A549 (cell line): ENCODE measurements around the gene GAS1. TPM values are rescaled to one million over a fixed set of nuclear protein-coding genes. Genes with fewer than 3 reads are reported as not detected.

ENCODE experiments used
- ATAC-seq, 2 experiments: fragments of 200-7000 bp in 1 of 2; fragments of >200 bp in 1 of 2; cut with Nextera tagmentation in 1 of 2; cut with Tn5 transposase in 1 of 2; 3 replicates each; pipeline versions ENCODE4 v1.8.0 to v1.9.1; 2018 to 2020; ENCODE audit warnings: mild to moderate bottlenecking in 1 of 2, moderate library complexity in 1 of 2
- CTCF ChIA-PET: fragments of 300-600 bp; sonication (Branson Sonifier 250); formaldehyde crosslinking; extraction: SDS; loops from one replicate; lab custom pipeline; 2021; ENCODE audit warnings: antibody characterized with exemption, inconsistent platforms; lab: Yijun Ruan, JAX
- POLR2A ChIA-PET: fragments of 350-600 bp; formaldehyde crosslinking; extraction: SDS; loops from one replicate; lab custom pipeline; 2021; ENCODE audit warnings: antibody characterized with exemption, inconsistent platforms; lab: Yijun Ruan, JAX
- DNase-seq, 2 experiments: peaks; one replicate each; pipeline versions ENCODE4 v3.0.0 to v3.0.0-alpha.2; 2011 to 2016; ENCODE audit warnings: low read depth in 1 of 2, low spot score in 1 of 2
- FAIRE-seq: peaks from 2 replicates; lab custom pipeline; 2011; peaks lifted over from hg19 to GRCh38; lab: Jason Lieb, UNC
- H3K27ac ChIP-seq, 2 experiments: fragments of >200 bp; sonication (Bioruptor Twin); formaldehyde crosslinking; 3 replicates each; pipeline ENCODE4 v1.5.1; 2016 to 2017
- H3K4me1 ChIP-seq: fragments of >200 bp; sonication (Bioruptor Twin); formaldehyde crosslinking; 3 replicates; pipeline ENCODE4 v1.6.1; 2016
- H3K4me2 ChIP-seq: fragments of >200 bp; sonication (Bioruptor Twin); formaldehyde crosslinking; 3 replicates; pipeline ENCODE4 v1.6.1; 2016
- H3K4me3 ChIP-seq: fragments of >200 bp; sonication (Bioruptor Twin); formaldehyde crosslinking; 3 replicates; pipeline ENCODE4 v1.5.1; 2016
- H3K9me3 ChIP-seq: fragments of >200 bp; sonication (Bioruptor Twin); formaldehyde crosslinking; 3 replicates; pipeline ENCODE4 v1.6.1; 2016
- CHD4 ChIP-seq: fragments of 200-600 bp; sonication (generic); IDR thresholded peaks from 2 replicates; pipeline ENCODE4 v1.6.1; 2016; ENCODE audit warnings: antibody characterized with exemption, mild to moderate bottlenecking, borderline replicate concordance
- CTCF ChIP-seq: fragments of >200 bp; sonication (Bioruptor Twin); formaldehyde crosslinking; IDR thresholded peaks from 3 replicates; pipeline ENCODE4 v1.5.1; 2016
- EHMT2 ChIP-seq: fragments of 200-600 bp; sonication (generic); IDR thresholded peaks from 2 replicates; pipeline ENCODE4 v1.6.1; 2016; ENCODE audit warnings: antibody characterized with exemption, low read depth, mild to moderate bottlenecking, moderate library complexity
- FOSB ChIP-seq: fragments of 250-450 bp; sonication (Bioruptor Pico); IDR thresholded peaks from 2 replicates; pipeline ENCODE4 v1.5.0; 2020; ENCODE audit warnings: mild to moderate bottlenecking, moderate library complexity
- FOSL2 ChIP-seq, 2 experiments: fragments of 450-650 bp in 1 of 2; fragments of >200 bp in 1 of 2; sonication (Bioruptor Twin) in 1 of 2; formaldehyde crosslinking; IDR thresholded peaks; 2 replicates each; pipeline versions ENCODE4 v1.5.0 to v1.6.1; 2016 to 2020; ENCODE audit warnings: mild to moderate bottlenecking in 1 of 2, moderate library complexity in 1 of 2
- GATA3 ChIP-seq: IDR thresholded peaks from 2 replicates; pipeline ENCODE4 v1.6.1; 2012; ENCODE audit warnings: borderline replicate concordance
- HDAC2 ChIP-seq: fragments of 200-600 bp; sonication (generic); IDR thresholded peaks from 2 replicates; pipeline ENCODE4 v1.6.1; 2016
- HES2 ChIP-seq: fragments of >200 bp; sonication (Bioruptor Twin); formaldehyde crosslinking; IDR thresholded peaks from 2 replicates; pipeline ENCODE4 v1.6.1; 2016
- HMGXB4 ChIP-seq: fragments of 250-450 bp; sonication (Bioruptor Pico); IDR thresholded peaks from 2 replicates; pipeline ENCODE4 v1.5.0; 2021; ENCODE audit warnings: mild to moderate bottlenecking, moderate library complexity, borderline replicate concordance
- HOXB13 ChIP-seq: fragments of 250-450 bp; sonication (Bioruptor Pico); IDR thresholded peaks from 2 replicates; pipeline ENCODE4 v1.5.0; 2020; ENCODE audit warnings: low read depth, mild to moderate bottlenecking, moderate library complexity
- KDM1A ChIP-seq: fragments of 200-600 bp; sonication (generic); IDR thresholded peaks from 2 replicates; pipeline ENCODE4 v1.6.1; 2016; ENCODE audit warnings: low read depth, mild to moderate bottlenecking
- MAX ChIP-seq: IDR thresholded peaks from 2 replicates; pipeline ENCODE4 v1.6.1; 2012
- PHF8 ChIP-seq: fragments of 200-600 bp; sonication (generic); IDR thresholded peaks from 2 replicates; pipeline ENCODE4 v1.6.1; 2016; ENCODE audit warnings: low read depth, mild to moderate bottlenecking, antibody characterized with exemption, moderate library complexity, borderline replicate concordance
- POLR2A ChIP-seq: IDR thresholded peaks from 2 replicates; pipeline ENCODE4 v1.6.1; 2012; ENCODE audit warnings: mild to moderate bottlenecking, low read length
- SMC3 ChIP-seq: fragments of >200 bp; sonication (Bioruptor Twin); formaldehyde crosslinking; IDR thresholded peaks from 3 replicates; pipeline ENCODE4 v1.6.1; 2018; ENCODE audit warnings: inconsistent platforms
- ZSCAN20 ChIP-seq: fragments of 250-450 bp; sonication (Bioruptor Pico); IDR thresholded peaks from 2 replicates; pipeline ENCODE4 v1.8.0; 2022; ENCODE audit warnings: mild to moderate bottlenecking, moderate library complexity
- WGBS: methylation state at CpG from one replicate; pipeline ENCODE4 v1.1.6; 2017; ENCODE audit errors: missing lambda C conversion rate; 5-methylcytosine and 5-hydroxymethylcytosine counted together
- polyA plus RNA-seq, 4 experiments: library from polyadenylated mRNA; depleted of rRNA in 3 of 4; stranded (reverse); fragments of >200 nt; fragmentation: RNase III in 1 of 4; extraction: RNeasy Plus Mini Kit Qiagen cat#74134 plus additional on column Dnase treatment in 1 of 4; gene quantifications; 2 replicates in 3 of 4; 3 replicates in 1 of 4; pipeline ENCODE4 v1.2.3, GENCODE V29; 2011 to 2017
- TF ChIP-seq, protein P1 (sequence below): fragments of 200-600 bp; sonication (generic); IDR thresholded peaks from 2 replicates; pipeline ENCODE4 v1.6.1; 2016; ENCODE audit warnings: antibody characterized with exemption, mild to moderate bottlenecking, moderate library complexity

The GAS1 gene
- polyA plus RNA-seq, 2 of the 4 experiments (the other 2 are of a cell fraction) = 0.03 TPM; not detected in 1

- Histone ChIP-seq H3K4me3 (no peak overlapping the region), H3K4me1 (peaks cover 3% of the 10 kb centered on the region; the same call in 1 of the 3 replicates), H3K9me3 (0 out of 3 replicates have a peak, but pooled peaks cover 2% of the 10 kb centered on the region), H3K27ac (no peak overlapping the region), H3K4me2 (no peak overlapping the region)
- POLR2A ChIA-PET = no interaction called here
- no peak for ATAC-seq
- CTCF ChIA-PET = no interaction called here
- FAIRE-seq = no peak
- TF ChIP-seq PHF8 (no peak), ZSCAN20 (no peak), HDAC2 (no peak), GATA3 (no peak), POLR2A (no peak)
- WGBS = 0% methylated on average over 6 of the region's 6 CpGs
- DNase-seq = no peak
Measured at GRCh38 chr9:86940774-86941173, 6.5 kb downstream of the GAS1 start.

GRCh38 chr9:86939891-86940290, 7.4 kb downstream of the GAS1 start:
- 0% methylated on average over 1 of the region's 1 CpG for WGBS
- no peak overlapping the region for H3K4me3 ChIP-seq
- 0 out of 3 replicates have a peak, but pooled peaks cover 2% of the 10 kb centered on the region for H3K9me3 ChIP-seq
- FAIRE-seq (no peak), ATAC-seq (no peak), DNase-seq (no peak)
- ChIA-PET POLR2A (no interaction called here), CTCF (no interaction called here)
- H3K4me2 ChIP-seq = no peak overlapping the region
- H3K27ac ChIP-seq = no peak overlapping the region
- no peaks in the 10 kb centered on the region for H3K4me1 ChIP-seq
- TF ChIP-seq FOSL2 (IDR thresholded peaks at IDR 0.05) = no peak
- no peak for TF ChIP-seq FOSL2 (CRISPR knock-in tag; IDR thresholded peaks at IDR 0.05)
- TF ChIP-seq GATA3 = no peak
- TF ChIP-seq, protein P1, sequence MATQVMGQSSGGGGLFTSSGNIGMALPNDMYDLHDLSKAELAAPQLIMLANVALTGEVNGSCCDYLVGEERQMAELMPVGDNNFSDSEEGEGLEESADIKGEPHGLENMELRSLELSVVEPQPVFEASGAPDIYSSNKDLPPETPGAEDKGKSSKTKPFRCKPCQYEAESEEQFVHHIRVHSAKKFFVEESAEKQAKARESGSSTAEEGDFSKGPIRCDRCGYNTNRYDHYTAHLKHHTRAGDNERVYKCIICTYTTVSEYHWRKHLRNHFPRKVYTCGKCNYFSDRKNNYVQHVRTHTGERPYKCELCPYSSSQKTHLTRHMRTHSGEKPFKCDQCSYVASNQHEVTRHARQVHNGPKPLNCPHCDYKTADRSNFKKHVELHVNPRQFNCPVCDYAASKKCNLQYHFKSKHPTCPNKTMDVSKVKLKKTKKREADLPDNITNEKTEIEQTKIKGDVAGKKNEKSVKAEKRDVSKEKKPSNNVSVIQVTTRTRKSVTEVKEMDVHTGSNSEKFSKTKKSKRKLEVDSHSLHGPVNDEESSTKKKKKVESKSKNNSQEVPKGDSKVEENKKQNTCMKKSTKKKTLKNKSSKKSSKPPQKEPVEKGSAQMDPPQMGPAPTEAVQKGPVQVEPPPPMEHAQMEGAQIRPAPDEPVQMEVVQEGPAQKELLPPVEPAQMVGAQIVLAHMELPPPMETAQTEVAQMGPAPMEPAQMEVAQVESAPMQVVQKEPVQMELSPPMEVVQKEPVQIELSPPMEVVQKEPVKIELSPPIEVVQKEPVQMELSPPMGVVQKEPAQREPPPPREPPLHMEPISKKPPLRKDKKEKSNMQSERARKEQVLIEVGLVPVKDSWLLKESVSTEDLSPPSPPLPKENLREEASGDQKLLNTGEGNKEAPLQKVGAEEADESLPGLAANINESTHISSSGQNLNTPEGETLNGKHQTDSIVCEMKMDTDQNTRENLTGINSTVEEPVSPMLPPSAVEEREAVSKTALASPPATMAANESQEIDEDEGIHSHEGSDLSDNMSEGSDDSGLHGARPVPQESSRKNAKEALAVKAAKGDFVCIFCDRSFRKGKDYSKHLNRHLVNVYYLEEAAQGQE = no peak
- no peak for TF ChIP-seq HOXB13 (CRISPR knock-in tag)

- TF ChIP-seq KDM1A (no peak), FOSB (no peak), EHMT2 (no peak), HMGXB4 (CRISPR knock-in tag) (no peak), SMC3 (no peak), CHD4 (no peak), HES2 (no peak), HOXB13 (CRISPR knock-in tag) (no peak), CTCF (no peak), MAX (no peak)
- ChIA-PET CTCF (interaction anchor here (0.6 kb wide), 1 partner anchor 40 kb away, joined by 3 read pairs; no protein-coding TSS in a partner anchor), POLR2A (no interaction called here)
- Histone ChIP-seq H3K4me1 (no peaks in the 10 kb centered on the region), H3K27ac (no peak overlapping the region), H3K4me3 (no peak overlapping the region), H3K4me2 (no peak overlapping the region), H3K9me3 (0 out of 3 replicates have a peak, but pooled peaks cover 2% of the 10 kb centered on the region)
- 5% methylated on average over 5 of the region's 5 CpGs for WGBS
- ATAC-seq = no peak
- DNase-seq = no peak
- no peak for FAIRE-seq
Measured at GRCh38 chr9:86939321-86939720, 8.0 kb downstream of the GAS1 start.
